ENCODE results near the gene ITGA3.

Gene ITGA3

GRCh38 chr17:50100921-50101345 is 45.0 kb downstream of the ITGA3 start:
- no peak overlapping the region for H3K4me3 ChIP-seq (ENCODE audit: low read length)
- DNase-seq (ENCODE audit: low read depth, low spot score) = no peak

- DNase-seq (ENCODE audit: low read depth, low spot score) = no peak
These were observed 45.6 kb downstream of the ITGA3 start for GRCh38 chr17:50101346-50102163.

GRCh38 chr17:50102164-50102991 is 46.5 kb downstream of the ITGA3 start:
- no peak for DNase-seq (ENCODE audit: low read depth, low spot score)

More at GRCh38 chr17:50101346-50102163, 45.6 kb downstream of the ITGA3 start:
- no peak overlapping the region for H3K4me3 ChIP-seq (ENCODE audit: low read length)

DNA sequence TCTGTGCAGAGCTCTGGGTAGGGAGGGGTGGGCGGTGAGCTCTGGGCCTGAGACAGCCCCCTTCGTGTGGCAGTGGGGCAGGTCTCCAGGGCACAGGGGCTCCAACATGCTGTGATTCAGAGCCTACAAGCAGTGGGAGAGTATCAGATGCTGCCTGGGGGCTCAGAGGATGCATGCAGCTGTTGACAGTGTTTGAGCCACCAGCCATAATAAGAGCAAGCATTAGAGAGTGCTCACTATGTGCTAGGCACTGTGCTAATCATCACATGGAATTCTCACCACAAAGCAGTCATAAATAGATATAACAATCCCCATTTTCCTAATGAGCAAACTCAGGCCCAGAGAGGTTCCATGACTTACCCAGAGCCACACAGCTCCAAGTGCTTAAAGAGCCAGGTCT is 47.3 kb downstream of the ITGA3 start:
- no peak overlapping the region for H3K4me3 ChIP-seq (ENCODE audit: low read length)
- DNase-seq (ENCODE audit: low read depth, low spot score) = no peak

More at GRCh38 chr17:50102164-50102991, 46.5 kb downstream of the ITGA3 start:
- no peak overlapping the region for H3K4me3 ChIP-seq (ENCODE audit: low read length)

GRCh38 chr17:50103941-50104340 is 48.0 kb downstream of the ITGA3 start:
- no peak overlapping the region for H3K4me3 ChIP-seq (ENCODE audit: low read length)
- DNase-seq (ENCODE audit: low read depth, low spot score) = no peak

DNA sequence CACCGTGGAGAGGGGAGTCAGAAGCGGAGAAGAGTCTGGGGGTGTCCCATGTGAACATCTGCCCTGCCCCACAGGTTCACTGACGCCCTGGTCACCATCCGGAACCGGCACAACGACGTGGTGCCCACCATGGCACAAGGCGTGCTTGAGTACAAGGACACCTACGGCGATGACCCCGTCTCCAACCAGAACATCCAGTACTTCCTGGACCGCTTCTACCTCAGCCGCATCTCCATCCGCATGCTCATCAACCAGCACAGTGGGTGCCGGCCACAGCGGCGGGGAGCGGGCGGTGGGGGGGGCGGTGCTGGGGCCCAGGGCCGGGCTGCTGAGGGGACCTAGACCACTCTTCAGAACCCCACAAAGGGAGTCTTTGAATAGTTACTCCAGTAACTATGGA is 49.9 kb downstream of the ITGA3 start:
- no peak for DNase-seq (ENCODE audit: low read depth, low spot score)
- H3K4me3 ChIP-seq (ENCODE audit: low read length) = no peak overlapping the region

DNA sequence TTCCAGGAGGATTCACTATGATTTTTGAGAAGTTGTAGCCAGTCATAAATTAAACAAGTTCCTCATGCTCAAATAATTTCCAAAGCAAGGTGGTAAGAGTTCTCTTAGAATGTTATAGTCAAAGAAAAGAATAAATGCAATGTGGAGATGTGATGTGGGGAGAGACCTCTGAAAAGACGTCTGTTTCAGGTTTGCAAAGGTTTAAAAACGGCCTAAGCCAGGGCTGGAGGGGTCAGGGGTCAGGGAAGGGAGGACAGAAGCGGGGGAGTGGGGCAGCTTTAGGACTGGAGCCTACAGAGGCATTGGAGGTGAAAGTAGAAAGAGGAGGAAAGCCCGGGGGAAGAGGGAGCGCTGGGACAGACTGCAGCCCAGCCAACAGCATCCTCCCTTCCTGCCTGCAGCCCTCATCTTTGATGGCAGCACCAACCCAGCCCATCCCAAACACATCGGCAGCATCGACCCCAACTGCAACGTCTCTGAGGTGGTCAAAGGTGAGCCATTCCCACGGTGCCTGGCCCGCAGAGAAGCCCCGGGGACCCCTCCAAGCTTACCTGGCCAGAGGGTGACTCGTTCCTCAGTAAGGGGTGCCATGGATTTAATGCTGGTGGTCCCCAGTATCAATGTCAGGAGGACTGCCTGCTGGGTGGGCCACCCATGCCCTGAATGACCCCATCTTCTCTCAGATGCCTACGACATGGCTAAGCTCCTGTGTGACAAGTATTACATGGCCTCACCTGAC is 50.7 kb downstream of the ITGA3 start:
- DNase-seq (ENCODE audit: low read depth, low spot score) = no peak

GRCh38 chr17:50107790-50108414 is 52.0 kb downstream of the ITGA3 start:
- no peak for DNase-seq (ENCODE audit: low read depth, low spot score)
- no peak overlapping the region for H3K4me3 ChIP-seq (ENCODE audit: low read length)

More for the DNA sequence above, 50.7 kb downstream of the ITGA3 start:
- H3K4me3 ChIP-seq (ENCODE audit: low read length) = no peak overlapping the region

GRCh38 chr17:50108556-50108955 is 52.6 kb downstream of the ITGA3 start:
- H3K4me3 ChIP-seq (ENCODE audit: low read length) = no peak overlapping the region
- DNase-seq (ENCODE audit: low read depth, low spot score) = no peak

- no peak overlapping the region for H3K4me3 ChIP-seq (ENCODE audit: low read length)
- no peak for DNase-seq (ENCODE audit: low read depth, low spot score)
These were observed 53.3 kb downstream of the ITGA3 start for GRCh38 chr17:50109207-50109606.

GRCh38 chr17:50109785-50110184 is 53.9 kb downstream of the ITGA3 start:
- no peak overlapping the region for H3K4me3 ChIP-seq (ENCODE audit: low read length)

GRCh38 chr17:50110591-50111349 is 54.9 kb downstream of the ITGA3 start:
- no peak for DNase-seq (ENCODE audit: low read depth, low spot score)
- H3K4me3 ChIP-seq (ENCODE audit: low read length) = no peak overlapping the region

More at GRCh38 chr17:50109785-50110184, 53.9 kb downstream of the ITGA3 start:
- DNase-seq (ENCODE audit: low read depth, low spot score) = no peak

GRCh38 chr17:50111673-50112655 is 56.1 kb downstream of the ITGA3 start:
- no peak overlapping the region for H3K4me3 ChIP-seq (ENCODE audit: low read length)
- no peak for DNase-seq (ENCODE audit: low read depth, low spot score)

- no peak overlapping the region for H3K4me3 ChIP-seq (ENCODE audit: low read length)
- DNase-seq (ENCODE audit: low read depth, low spot score) = no peak
These were observed 56.8 kb downstream of the ITGA3 start for GRCh38 chr17:50112694-50113093.

DNA sequence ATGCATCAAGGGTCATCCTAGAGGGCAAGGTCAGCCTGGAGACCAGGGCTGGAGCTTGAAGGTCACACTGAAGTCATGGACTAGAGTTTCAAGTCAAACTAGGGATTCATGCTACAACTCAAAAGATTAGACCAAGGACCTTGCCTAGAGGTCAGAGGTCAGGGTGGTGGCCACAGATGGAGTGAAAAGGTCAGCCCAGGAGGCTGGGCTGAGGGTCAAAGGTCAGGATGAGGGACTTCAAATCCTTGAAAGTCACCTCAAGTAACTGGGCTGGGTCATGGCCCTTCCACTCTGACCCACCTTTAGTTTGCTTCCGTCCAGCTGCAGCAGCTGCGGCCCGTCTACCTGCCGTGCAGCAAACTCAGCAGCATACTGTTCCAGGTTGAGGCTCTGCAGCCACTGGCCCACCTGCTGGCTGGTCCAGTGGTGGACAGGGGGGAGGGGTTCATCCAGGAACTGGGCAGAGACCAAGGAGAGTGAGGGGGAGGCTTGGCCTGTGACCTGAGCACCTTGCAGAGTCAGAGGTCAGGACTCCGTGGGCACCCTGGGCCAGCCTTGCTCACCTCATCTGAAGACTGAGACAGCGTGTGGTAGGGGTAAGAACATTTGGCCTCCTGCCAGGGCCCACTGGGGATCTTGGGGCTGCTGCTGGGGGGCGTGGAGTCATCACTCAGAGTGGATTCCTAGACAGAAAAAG is 57.9 kb downstream of the ITGA3 start:
- no peak overlapping the region for H3K4me3 ChIP-seq (ENCODE audit: low read length)
- DNase-seq (ENCODE audit: low read depth, low spot score) = no peak

- no peak for DNase-seq (ENCODE audit: low read depth, low spot score)
- H3K4me3 ChIP-seq (ENCODE audit: low read length) = no peak overlapping the region
These were observed 58.5 kb downstream of the ITGA3 start for GRCh38 chr17:50114401-50114800.
